GM12891 (cell line): ENCODE measurements around the gene HK1.

Experiments
- POLR2A ChIP-seq: IDR thresholded peaks from 2 replicates; pipeline ENCODE4 v1.6.1; 2011; ENCODE audit warnings: low read depth, low read length, control low read depth
- POLR2AphosphoS5 ChIP-seq: IDR thresholded peaks from 2 replicates; pipeline ENCODE4 v1.6.1; 2011; ENCODE audit warnings: low read depth, low read length, control low read depth
- SPI1 ChIP-seq: IDR thresholded peaks from 2 replicates; pipeline ENCODE4 v1.6.1; 2011; ENCODE audit warnings: low read depth, low read length, control low read depth
- TAF1 ChIP-seq: IDR thresholded peaks from 2 replicates; pipeline ENCODE4 v1.6.1; 2011; ENCODE audit warnings: low read depth, low read length, control low read depth

GRCh38 chr10:69419096-69419743 lies 140.9 kb downstream of the HK1 start:
- TF ChIP-seq POLR2A = no peak
- no peak for TF ChIP-seq TAF1
- TF ChIP-seq POLR2AphosphoS5 = no peak
- TF ChIP-seq SPI1 = no peak
